IMR-90 (cell line): ENCODE results near the gene TMEM213. TPM values are rescaled to one million over a fixed set of nuclear protein-coding genes. Genes with fewer than 3 reads are reported as not detected.
A peak's percentile ranks its signal among the peaks of the same experiment; 100 is the strongest.

Experiments
- ATAC-seq: fragments of 200-7000 bp; cut with Tn5 transposase; 2 replicates; pipeline ENCODE4 v1.9.1; 2020; ENCODE audit warnings: low read depth, mild to moderate bottlenecking, moderate library complexity
- BruUV-seq: library from RNA; stranded (reverse); fragments of 400-500 nt; replicated peaks from 2 replicates; lab custom pipeline; 2021; lab: Mats Ljungman, UMichigan
- CTCF ChIA-PET: fragments of 300-600 bp; formaldehyde crosslinking; extraction: SDS; loops from one replicate; lab custom pipeline; 2021; ENCODE audit warnings: antibody characterized with exemption; lab: Yijun Ruan, JAX
- POLR2A ChIA-PET: fragments of 300-600 bp; sonication (Branson Sonifier 250); formaldehyde crosslinking; loops from one replicate; lab custom pipeline; 2022; ENCODE audit warnings: antibody characterized with exemption; ENCODE audit not compliant: unreplicated experiment; lab: Charles Lee
- DNase-seq: peaks from one replicate; pipeline ENCODE4 v3.0.0; 2013
- H2AFZ ChIP-seq: replicated peaks from 2 replicates; pipeline ENCODE3; 2013; ENCODE audit warnings: low read length, mild to moderate bottlenecking; ENCODE audit not compliant: poor library complexity
- H2AK5ac ChIP-seq: 2 replicates; pipeline ENCODE4 v1.6.1; 2013; ENCODE audit warnings: low read depth, low read length, inconsistent platforms
- H2AK9ac ChIP-seq: replicated peaks from 2 replicates; pipeline ENCODE3; 2013; ENCODE audit warnings: mild to moderate bottlenecking, low read depth, low read length, moderate library complexity; ENCODE audit not compliant: poor library complexity
- H2BK120ac ChIP-seq: 2 replicates; pipeline ENCODE4 v1.6.1; 2013; ENCODE audit warnings: low read depth, low read length, inconsistent platforms
- H2BK15ac ChIP-seq: 3 replicates; pipeline ENCODE4 v1.6.1; 2013; ENCODE audit warnings: low read depth, low read length, inconsistent platforms
- H2BK20ac ChIP-seq: 2 replicates; pipeline ENCODE4 v1.6.1; 2013; ENCODE audit warnings: low read depth, mild to moderate bottlenecking, inconsistent platforms, low read length, moderate library complexity
- H2BK5ac ChIP-seq: 2 replicates; pipeline ENCODE4 v1.6.1; 2013; ENCODE audit warnings: mild to moderate bottlenecking, low read depth, low read length, inconsistent platforms; ENCODE audit not compliant: poor library complexity, severe bottlenecking
- H3K14ac ChIP-seq: replicated peaks from 2 replicates; pipeline ENCODE4 v1.6.1; 2013; ENCODE audit warnings: low read depth, low read length, inconsistent platforms
- H3K18ac ChIP-seq: 2 replicates; pipeline ENCODE4 v1.6.1; 2013; ENCODE audit warnings: low read depth, low read length, control low read depth
- H3K23ac ChIP-seq: 2 replicates; pipeline ENCODE4 v1.6.1; 2013; ENCODE audit warnings: low read depth, low read length, inconsistent platforms
- H3K27ac ChIP-seq: 2 replicates; pipeline ENCODE4 v1.5.1; 2013; ENCODE audit warnings: mild to moderate bottlenecking, control low read depth, low read length; ENCODE audit not compliant: insufficient read depth
- H3K27me3 ChIP-seq: 2 replicates; pipeline ENCODE4 v1.6.1; 2013; ENCODE audit warnings: low read length; ENCODE audit not compliant: control insufficient read depth, insufficient read depth
- H3K36me3 ChIP-seq: 2 replicates; pipeline ENCODE4 v1.6.1; 2013; ENCODE audit warnings: low read length, mixed read lengths; ENCODE audit not compliant: control insufficient read depth, insufficient read depth
- H3K4ac ChIP-seq: 2 replicates; pipeline ENCODE4 v1.6.1; 2013; ENCODE audit warnings: low read depth, low read length, inconsistent platforms
- H3K4me1 ChIP-seq: 2 replicates; pipeline ENCODE4 v1.6.1; 2013; ENCODE audit warnings: low read length, mixed read lengths; ENCODE audit not compliant: control insufficient read depth, insufficient read depth
- H3K4me2 ChIP-seq: 2 replicates; pipeline ENCODE4 v1.6.1; 2013; ENCODE audit warnings: low read depth, mild to moderate bottlenecking, control low read depth, low read length, moderate library complexity
- H3K4me3 ChIP-seq: 2 replicates; pipeline ENCODE4 v1.5.1; 2013; ENCODE audit warnings: low read depth, mild to moderate bottlenecking, control low read depth, low read length, moderate library complexity; ENCODE audit not compliant: insufficient read depth
- H3K56ac ChIP-seq: 2 replicates; pipeline ENCODE4 v1.6.1; 2013; ENCODE audit warnings: low read length, inconsistent platforms; ENCODE audit not compliant: insufficient read depth; ENCODE audit errors: extremely low read depth
- H3K79me1 ChIP-seq, 2 experiments: 2 replicates each; pipeline ENCODE4 v1.6.1; 2013; ENCODE audit warnings: low read length in 2 of 2, inconsistent platforms in 1 of 2, low read depth in 1 of 2
- H3K9ac ChIP-seq: 2 replicates; pipeline ENCODE4 v1.6.1; 2013; ENCODE audit warnings: low read depth, low read length, control low read depth
- H3K9me1 ChIP-seq: 2 replicates; pipeline ENCODE4 v1.6.1; 2013; ENCODE audit warnings: low read length, inconsistent platforms; ENCODE audit not compliant: insufficient read depth
- H3K9me3 ChIP-seq: 2 replicates; pipeline ENCODE4 v1.6.1; 2013; ENCODE audit warnings: low read length; ENCODE audit not compliant: control insufficient read depth, insufficient read depth
- H4K20me1 ChIP-seq: 2 replicates; pipeline ENCODE4 v1.6.1; 2013; ENCODE audit warnings: low read length, inconsistent platforms; ENCODE audit not compliant: insufficient read depth
- H4K5ac ChIP-seq: 2 replicates; pipeline ENCODE4 v1.6.1; 2013; ENCODE audit warnings: mild to moderate bottlenecking, low read depth, low read length, control low read depth
- H4K8ac ChIP-seq, 2 experiments: 2 replicates each; pipeline ENCODE4 v1.6.1; 2013; ENCODE audit warnings: low read depth in 2 of 2, low read length in 2 of 2, control low read depth in 1 of 2, inconsistent platforms in 1 of 2
- H4K91ac ChIP-seq: 2 replicates; pipeline ENCODE4 v1.6.1; 2013; ENCODE audit warnings: low read depth, low read length, inconsistent platforms; ENCODE audit not compliant: insufficient read depth
- CEBPB ChIP-seq: IDR thresholded peaks from 2 replicates; pipeline ENCODE4 v1.6.1; 2012; ENCODE audit warnings: low read depth, low read length, improper control_type of control experiment
- NFE2L2 ChIP-seq: fragments of 150-350 bp; IDR thresholded peaks from 2 replicates; pipeline ENCODE4 v1.6.1; 2016; ENCODE audit warnings: low read depth, mild to moderate bottlenecking, low read length
- SMC3 ChIP-seq: fragments of 150-350 bp; IDR thresholded peaks from 2 replicates; pipeline ENCODE4 v1.6.1; 2016; ENCODE audit warnings: low read depth, mild to moderate bottlenecking, antibody characterized with exemption, low read length, moderate library complexity
- WGBS, 2 experiments: methylation state at CpG; one replicate each; pipeline versions ENCODE4 v1.1.5 to v1.1.7; 2013; ENCODE audit warnings: missing lambda C conversion rate in 2 of 2; ENCODE audit not compliant: insufficient read length in 1 of 2; ENCODE audit errors: extremely low coverage in 2 of 2; 5-methylcytosine and 5-hydroxymethylcytosine counted together
- dilution Hi-C: fragments of 300-500 bp; cut with HindIII; formaldehyde crosslinking; loops from one replicate; pipeline ENCODE4 v1.14.3; 2018; ENCODE audit warnings: low sequenced_read_pairs; ENCODE audit not compliant: unreplicated experiment
- in situ Hi-C: fragments of 300-500 bp; cut with MboI; formaldehyde crosslinking; loops from 3 replicates; pipeline ENCODE4 v1.14.3; 2019; ENCODE audit warnings: low sequenced_read_pairs, inconsistent platforms, mixed read lengths
- intact Hi-C: fragments of 100-400 bp; cut with micrococcal nuclease; formaldehyde crosslinking; loops from 2 replicates; pipeline ENCODE4 v1.10.0; 2022
- polyA plus RNA-seq, 3 experiments: library from polyadenylated mRNA; depleted of rRNA; stranded (reverse); fragments of >200 nt; gene quantifications; 2 replicates each; pipeline ENCODE4 v1.2.3, GENCODE V29; 2012; ENCODE audit warnings: low replicate concordance in 1 of 3
- total RNA-seq: library from RNA; depleted of rRNA; stranded (reverse); fragments of >200 nt; gene quantifications from 2 replicates; pipeline ENCODE4 v1.2.3, GENCODE V29; 2012

Gene TMEM213
- total and polyA plus RNA-seq, 2 of the 4 experiments (the other 2 are of a cell fraction) = not detected

DNA sequence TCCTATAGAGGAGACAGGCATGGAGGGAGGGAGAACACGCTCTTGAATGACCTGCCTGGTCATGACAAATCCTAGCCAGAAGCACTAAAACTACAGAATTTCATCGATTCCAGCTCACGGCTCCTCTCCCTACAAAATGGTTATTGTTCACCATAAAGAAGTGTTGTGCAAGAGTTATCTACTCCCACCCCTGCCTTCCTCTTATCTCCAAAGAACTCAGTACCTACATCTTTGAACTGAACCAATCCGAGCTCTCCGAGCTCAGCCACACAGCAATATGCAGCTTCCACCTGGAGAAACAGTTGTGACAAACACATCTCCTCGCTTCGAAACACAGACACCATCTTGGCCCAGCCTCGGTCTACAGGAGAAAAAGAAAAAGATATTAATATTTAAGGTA, 26.9 kb upstream of the TMEM213 start:
- dilution Hi-C loops (no loop called here), intact Hi-C loops (no loop called here), in situ Hi-C loops (no loop called here)
- no peak overlapping the region for H2AK9ac ChIP-seq
- no CpG with 5 or more reads among the region's 8 CpGs for WGBS, 2 experiments
- ChIA-PET POLR2A (no interaction called here), CTCF (no interaction called here)
- H2AFZ ChIP-seq = no peak overlapping the region
- H3K36me3 ChIP-seq = no peaks in the 10 kb centered on the region
- TF ChIP-seq NFE2L2 (no peak), CEBPB (peak; percentile 28; the same call in 1 of the 2 replicates), SMC3 (no peak)
- no peak overlapping the region for H2BK120ac ChIP-seq
- no peak overlapping the region for H4K8ac ChIP-seq
- H3K27me3 ChIP-seq = peaks cover 3% of the 10 kb centered on the region; the same call in 1 of the 2 replicates
- H3K23ac ChIP-seq = no peak overlapping the region
- no peak overlapping the region for H3K4me3 ChIP-seq
- H3K9ac ChIP-seq = no peak overlapping the region
- H3K4me2 ChIP-seq = no peak overlapping the region
- ATAC-seq (no peak), DNase-seq (no peak)
- no peak overlapping the region for H2AK5ac ChIP-seq
- H2BK15ac ChIP-seq = no peak overlapping the region
- H3K9me3 ChIP-seq = no peaks in the 10 kb centered on the region
- no peak overlapping the region for H3K56ac ChIP-seq
- H2BK20ac ChIP-seq = no peak overlapping the region
- H3K27ac ChIP-seq = no peak overlapping the region
- H3K4me1 ChIP-seq = no peaks in the 10 kb centered on the region
- no peak overlapping the region for H2BK5ac ChIP-seq
- H3K9me1 ChIP-seq = no peaks in the 10 kb centered on the region
- H3K4ac ChIP-seq = no peak overlapping the region
- H4K5ac ChIP-seq = no peak overlapping the region
- H3K18ac ChIP-seq = no peak overlapping the region
- H3K14ac ChIP-seq = no peak overlapping the region
- H3K79me1 ChIP-seq = no peaks in the 10 kb centered on the region
- no peak overlapping the region for H4K91ac ChIP-seq
- BruUV-seq = no TSS peak
- no peaks in the 10 kb centered on the region for H4K20me1 ChIP-seq
